Activated T-cell treated with anti-CD3 and anti-CD28 coated beads, Interleukin-2, amount 50 U/mL, for 4 hours (primary cell): ENCODE data around the gene TEX13B. TPM values are rescaled to one million over a fixed set of nuclear protein-coding genes. Genes with fewer than 3 reads are reported as not detected.
"Not testable (repeated sequence)": the region's sequence is repeated elsewhere in the genome, so short reads cannot be mapped to it uniquely, and the experiment has no call there.

Source experiments
- ATAC-seq, 2 donors: fragments of 200-7000 bp; cut with Tn5 transposase; one replicate each; pipeline ENCODE4 v1.10.0; 2021
- DNase-seq: peaks from one replicate; pipeline ENCODE4 v3.0.0-alpha.2; 2020
- H3K27me3 Mint-ChIP-seq: one replicate; pipeline ENCODE4 v1.8.0; 2021; ENCODE audit warnings: low read depth, mixed read lengths
- H3K36me3 Mint-ChIP-seq: one replicate; pipeline ENCODE4 v1.8.0; 2022; ENCODE audit warnings: mixed read lengths; ENCODE audit not compliant: insufficient read depth
- H3K4me1 Mint-ChIP-seq: one replicate; pipeline ENCODE4 v1.8.0; 2021; ENCODE audit warnings: low read depth, mixed read lengths
- H3K4me3 Mint-ChIP-seq: one replicate; pipeline ENCODE4 v1.8.0; 2021; ENCODE audit warnings: mild to moderate bottlenecking, moderate library complexity, mixed read lengths
- H3K9me3 Mint-ChIP-seq: one replicate; pipeline ENCODE4 v1.8.0; 2021; ENCODE audit warnings: mixed read lengths
- total RNA-seq, 3 donors: library from RNA; stranded (reverse); gene quantifications; one replicate each; pipeline ENCODE4 v1.2.1, GENCODE V29; 2021

TEX13B gene
- total RNA-seq, 3 donors from 2014 or later: not detected

- ATAC-seq (no peak), DNase-seq (no peak)
- no peaks in the 10 kb centered on the region for H3K36me3 Mint-ChIP-seq
- no peaks in the 10 kb centered on the region for H3K9me3 Mint-ChIP-seq
- H3K4me3 Mint-ChIP-seq: no peak overlapping the region
- H3K27me3 Mint-ChIP-seq: no peaks in the 10 kb centered on the region
- peaks cover 4% of the 10 kb centered on the region for H3K4me1 Mint-ChIP-seq
These were observed 3.4 kb downstream of the TEX13B start for GRCh38 chrX:107978707-107979307.

- no peaks in the 10 kb centered on the region for H3K27me3 Mint-ChIP-seq
- no peaks in the 10 kb centered on the region for H3K36me3 Mint-ChIP-seq
- no peak for ATAC-seq
- no peaks in the 10 kb centered on the region for H3K9me3 Mint-ChIP-seq
- H3K4me1 Mint-ChIP-seq: peaks cover 4% of the 10 kb centered on the region
- no peak overlapping the region for H3K4me3 Mint-ChIP-seq
- no peak for DNase-seq
These were observed 4.1 kb downstream of the TEX13B start for GRCh38 chrX:107978071-107978470.

- Mint-ChIP-seq H3K4me1 (no peaks in the 10 kb centered on the region), H3K36me3 (no peaks in the 10 kb centered on the region), H3K27me3 (no peaks in the 10 kb centered on the region), H3K4me3 (no peak overlapping the region), H3K9me3 (no peaks in the 10 kb centered on the region)
- no peak for DNase-seq
- no peak for ATAC-seq
These were observed 10.5 kb downstream of the TEX13B start for GRCh38 chrX:107971636-107972035.

GRCh38 chrX:107970073-107970472, 12.1 kb downstream of the TEX13B start:
- ATAC-seq (no peak), DNase-seq (no peak)
- no peaks in the 10 kb centered on the region for H3K36me3 Mint-ChIP-seq
- H3K27me3 Mint-ChIP-seq: no peaks in the 10 kb centered on the region
- no peak overlapping the region for H3K4me3 Mint-ChIP-seq
- no peaks in the 10 kb centered on the region for H3K4me1 Mint-ChIP-seq
- H3K9me3 Mint-ChIP-seq: no peaks in the 10 kb centered on the region

- Mint-ChIP-seq H3K4me3 (no peak overlapping the region), H3K9me3 (no peaks in the 10 kb centered on the region), H3K4me1 (no peaks in the 10 kb centered on the region), H3K27me3 (no peaks in the 10 kb centered on the region), H3K36me3 (no peaks in the 10 kb centered on the region)
- DNase-seq (no peak), ATAC-seq (no peak)
These were observed 13.5 kb downstream of the TEX13B start for GRCh38 chrX:107968623-107969022.

- DNase-seq, H3K4me1 Mint-ChIP-seq, ATAC-seq, H3K27me3 Mint-ChIP-seq, H3K9me3 Mint-ChIP-seq, H3K4me3 Mint-ChIP-seq, H3K36me3 Mint-ChIP-seq: not testable (repeated sequence)
These were observed 26.8 kb downstream of the TEX13B start for GRCh38 chrX:107955337-107955736.

- ATAC-seq (no peak), DNase-seq (no peak)
- no peaks in the 10 kb centered on the region for H3K9me3 Mint-ChIP-seq
- H3K4me3 Mint-ChIP-seq: no peak overlapping the region
- peaks cover 19% of the 10 kb centered on the region for H3K27me3 Mint-ChIP-seq
- H3K36me3 Mint-ChIP-seq: no peaks in the 10 kb centered on the region
- H3K4me1 Mint-ChIP-seq: peaks cover 2% of the 10 kb centered on the region
These were observed 42.1 kb downstream of the TEX13B start for GRCh38 chrX:107940095-107940494.

- Mint-ChIP-seq H3K36me3 (peaks cover 1% of the 10 kb centered on the region), H3K4me1 (peaks cover 2% of the 10 kb centered on the region), H3K9me3 (no peaks in the 10 kb centered on the region), H3K4me3 (no peak overlapping the region), H3K27me3 (peaks cover 24% of the 10 kb centered on the region)
- ATAC-seq (no peak), DNase-seq (no peak)
These were observed 45.8 kb downstream of the TEX13B start for GRCh38 chrX:107936434-107936730.

GRCh38 chrX:107935664-107936433, 46.3 kb downstream of the TEX13B start:
- H3K27me3 Mint-ChIP-seq: peaks cover 24% of the 10 kb centered on the region

GRCh38 chrX:107935200-107935599, 47.0 kb downstream of the TEX13B start:
- DNase-seq: no peak
- Mint-ChIP-seq H3K4me3 (no peak overlapping the region), H3K36me3 (peaks cover 1% of the 10 kb centered on the region), H3K4me1 (peaks cover 2% of the 10 kb centered on the region), H3K27me3 (peaks cover 24% of the 10 kb centered on the region), H3K9me3 (no peaks in the 10 kb centered on the region)
- no peak for ATAC-seq

More at GRCh38 chrX:107935664-107936433, 46.3 kb downstream of the TEX13B start:
- ATAC-seq: no peak
- peaks cover 2% of the 10 kb centered on the region for H3K4me1 Mint-ChIP-seq
- H3K9me3 Mint-ChIP-seq: no peaks in the 10 kb centered on the region
- H3K36me3 Mint-ChIP-seq: peaks cover 1% of the 10 kb centered on the region
- peak overlapping the region; percentile 19 for H3K4me3 Mint-ChIP-seq
- no peak for DNase-seq

- no peak for DNase-seq
- H3K9me3 Mint-ChIP-seq: no peaks in the 10 kb centered on the region
- no peak for ATAC-seq
- H3K27me3 Mint-ChIP-seq: peaks cover 24% of the 10 kb centered on the region
- H3K36me3 Mint-ChIP-seq: peaks cover 6% of the 10 kb centered on the region
- peaks cover 2% of the 10 kb centered on the region for H3K4me1 Mint-ChIP-seq
- no peak overlapping the region for H3K4me3 Mint-ChIP-seq
These were observed 47.9 kb downstream of the TEX13B start for GRCh38 chrX:107934262-107934661.

Other genes starting within 250 kb of the TEX13B start
- 10 to 100 TPM; 14.1 to 21.6 (median 18.5) TPM for gene TSC22D3, start 206.6 kb downstream of the TEX13B start, total RNA-seq
- not detected for gene NCBP2L, start 204.6 kb downstream of the TEX13B start, total RNA-seq
- gene MID2, start 156.5 kb downstream of the TEX13B start, total RNA-seq: 10 to 100 TPM; 10.8 to 16.4 (median 14.3) TPM
- under 1 TPM in 1 of 3 donors, not detected in 2; 0.57 TPM for gene VSIG1, start 62.7 kb upstream of the TEX13B start, total RNA-seq
- gene PSMD10, start 109.2 kb upstream of the TEX13B start, total RNA-seq: 10 to 100 TPM; 36.0 to 48.4 (median 47.4) TPM
- 10 to 100 TPM in 2 of 3 donors, 1 to 10 TPM in 1; 8.2 to 12.0 (median 11.9) TPM for gene ATG4A, start 109.4 kb upstream of the TEX13B start, total RNA-seq